Testis (tissue), 2 donors: ENCODE results near the gene MMP20.

Experiments used
- POLR2A ChIP-seq: fragments of 450-650 bp; IDR thresholded peaks from one replicate; pipeline ENCODE4 v1.6.1; 2017; ENCODE audit warnings: antibody characterized with exemption, mild to moderate bottlenecking, moderate library complexity
- TF ChIP-seq, protein P1 (sequence below), 3 experiments: fragments of 450-650 bp in 2 of 3; fragments of 200-600 bp in 1 of 3; sonication (generic) in 1 of 3; IDR thresholded peaks; one replicate each; pipeline ENCODE4 v1.5.1; 2016 to 2019; ENCODE audit warnings: antibody characterized with exemption in 3 of 3, mild to moderate bottlenecking in 2 of 3, moderate library complexity in 1 of 3

DNA sequence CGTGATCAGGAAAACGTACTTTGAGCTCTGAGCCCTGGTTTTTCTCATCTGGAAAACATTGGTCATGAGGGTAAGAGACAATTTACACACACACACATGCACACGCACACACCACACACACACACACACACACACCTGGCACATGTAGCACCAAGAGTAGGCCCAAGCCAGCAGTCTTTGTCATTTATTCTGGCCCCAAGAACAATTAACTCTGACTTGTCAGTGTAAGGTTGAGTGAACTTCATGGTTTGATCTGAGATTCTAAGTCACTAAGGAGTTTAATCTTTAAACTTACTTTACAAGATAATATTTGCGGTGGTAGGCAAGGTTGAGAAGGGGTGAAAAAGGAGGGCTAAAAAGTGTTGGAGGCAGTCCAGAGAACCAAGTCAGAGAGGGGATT, 44.1 kb downstream of the MMP20 start:
- TF ChIP-seq, protein P1, sequence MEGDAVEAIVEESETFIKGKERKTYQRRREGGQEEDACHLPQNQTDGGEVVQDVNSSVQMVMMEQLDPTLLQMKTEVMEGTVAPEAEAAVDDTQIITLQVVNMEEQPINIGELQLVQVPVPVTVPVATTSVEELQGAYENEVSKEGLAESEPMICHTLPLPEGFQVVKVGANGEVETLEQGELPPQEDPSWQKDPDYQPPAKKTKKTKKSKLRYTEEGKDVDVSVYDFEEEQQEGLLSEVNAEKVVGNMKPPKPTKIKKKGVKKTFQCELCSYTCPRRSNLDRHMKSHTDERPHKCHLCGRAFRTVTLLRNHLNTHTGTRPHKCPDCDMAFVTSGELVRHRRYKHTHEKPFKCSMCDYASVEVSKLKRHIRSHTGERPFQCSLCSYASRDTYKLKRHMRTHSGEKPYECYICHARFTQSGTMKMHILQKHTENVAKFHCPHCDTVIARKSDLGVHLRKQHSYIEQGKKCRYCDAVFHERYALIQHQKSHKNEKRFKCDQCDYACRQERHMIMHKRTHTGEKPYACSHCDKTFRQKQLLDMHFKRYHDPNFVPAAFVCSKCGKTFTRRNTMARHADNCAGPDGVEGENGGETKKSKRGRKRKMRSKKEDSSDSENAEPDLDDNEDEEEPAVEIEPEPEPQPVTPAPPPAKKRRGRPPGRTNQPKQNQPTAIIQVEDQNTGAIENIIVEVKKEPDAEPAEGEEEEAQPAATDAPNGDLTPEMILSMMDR (IDR thresholded peaks at IDR 0.05): no peak
- no peak for TF ChIP-seq POLR2A
